ENCODE results near the gene POLL. TPM values are rescaled to one million over a fixed set of nuclear protein-coding genes. Genes with fewer than 3 reads are reported as not detected.

Gene POLL
- total RNA-seq, 1 experiment from 2014 or later: 8.5 TPM

- Histone ChIP-seq H3K27me3 (ENCODE audit: low read length) (no peaks in the 10 kb centered on the region), H3K9me2 (replicated peaks; ENCODE audit: insufficient read depth, low read length) (no peaks in the 10 kb centered on the region), H3K4me1 (ENCODE audit: low read length) (peaks cover 27% of the 10 kb centered on the region), H4K20me1 (ENCODE audit: insufficient read depth, low read depth, low read length) (no peaks in the 10 kb centered on the region), H3K79me2 (ENCODE audit: low read length) (no peaks in the 10 kb centered on the region), H3K4me3 (ENCODE audit: low read length) (no peak overlapping the region), H3K9ac (ENCODE audit: low read length) (no peak overlapping the region), H3K27ac (ENCODE audit: low read length) (no peak overlapping the region), H3K4me2 (ENCODE audit: low read depth, low read length, poor library complexity, severe bottlenecking) (no peak overlapping the region), H3K36me3 (ENCODE audit: insufficient read depth, low read length) (no peaks in the 10 kb centered on the region), H2AFZ (ENCODE audit: low read length) (no peak overlapping the region), H3K9me3 (ENCODE audit: low read length) (no peaks in the 10 kb centered on the region)
- DNase-seq: no peak
Observed at GRCh38 chr10:101614663-101615524, 26.8 kb upstream of the POLL start.

DNA sequence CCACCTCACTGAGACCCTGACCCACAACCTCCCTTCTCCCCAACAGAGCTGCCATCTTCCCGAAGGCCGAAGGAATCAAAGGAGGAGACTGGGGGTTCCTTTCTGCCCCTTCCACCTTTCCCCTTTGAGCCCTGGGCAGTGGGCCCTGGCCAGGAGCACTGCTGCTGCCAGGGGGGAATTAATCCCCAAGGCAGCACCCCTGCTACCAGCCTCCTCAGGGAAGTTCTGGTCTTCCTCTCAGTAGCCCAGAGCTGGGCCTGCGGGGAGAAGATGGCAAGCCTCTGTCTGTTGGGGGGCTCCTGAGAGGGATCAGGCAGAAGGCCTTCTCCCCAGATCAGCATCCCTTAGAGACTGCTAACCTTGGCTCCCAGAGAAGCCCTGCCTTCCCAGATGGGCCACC is 25.6 kb upstream of the POLL start:
- Histone ChIP-seq H3K79me2 (ENCODE audit: low read length) (no peaks in the 10 kb centered on the region), H3K9me2 (replicated peaks; ENCODE audit: insufficient read depth, low read length) (no peaks in the 10 kb centered on the region), H3K4me1 (ENCODE audit: low read length) (peaks cover 16% of the 10 kb centered on the region), H3K36me3 (ENCODE audit: insufficient read depth, low read length) (no peaks in the 10 kb centered on the region), H2AFZ (ENCODE audit: low read length) (no peak overlapping the region), H3K9ac (ENCODE audit: low read length) (no peak overlapping the region), H3K4me3 (ENCODE audit: low read length) (no peak overlapping the region), H3K4me2 (ENCODE audit: low read depth, low read length, poor library complexity, severe bottlenecking) (no peak overlapping the region), H4K20me1 (ENCODE audit: insufficient read depth, low read depth, low read length) (no peaks in the 10 kb centered on the region), H3K27ac (ENCODE audit: low read length) (no peak overlapping the region), H3K9me3 (ENCODE audit: low read length) (no peaks in the 10 kb centered on the region), H3K27me3 (ENCODE audit: low read length) (no peaks in the 10 kb centered on the region)
- DNase-seq: no peak

DNA sequence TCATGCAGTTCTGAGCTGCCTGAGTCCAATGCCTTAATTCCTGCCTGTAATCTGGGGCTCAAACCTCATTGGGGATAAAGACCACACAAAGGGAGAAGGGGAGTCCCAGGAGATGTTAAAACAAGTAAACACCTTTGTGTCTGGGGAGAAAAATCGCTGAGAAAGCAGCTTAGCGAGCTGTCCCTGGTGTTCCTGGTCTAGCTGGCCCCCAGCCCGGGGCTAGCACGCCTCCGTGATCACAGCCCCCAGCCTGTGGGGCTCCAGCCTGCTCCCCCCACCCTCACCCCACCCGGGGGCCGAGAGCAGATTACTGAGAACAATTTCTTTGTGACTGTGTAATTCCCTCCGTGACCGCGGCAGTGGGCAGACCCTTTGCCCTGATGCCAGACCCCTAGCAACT is 24.8 kb upstream of the POLL start:
- Histone ChIP-seq H3K4me2 (ENCODE audit: low read depth, low read length, poor library complexity, severe bottlenecking) (no peak overlapping the region), H3K27me3 (ENCODE audit: low read length) (no peaks in the 10 kb centered on the region), H2AFZ (ENCODE audit: low read length) (no peak overlapping the region), H3K9me2 (replicated peaks; ENCODE audit: insufficient read depth, low read length) (no peaks in the 10 kb centered on the region), H3K36me3 (ENCODE audit: insufficient read depth, low read length) (no peaks in the 10 kb centered on the region), H3K4me1 (ENCODE audit: low read length) (peaks cover 8% of the 10 kb centered on the region), H3K79me2 (ENCODE audit: low read length) (no peaks in the 10 kb centered on the region), H3K4me3 (ENCODE audit: low read length) (no peak overlapping the region), H3K27ac (ENCODE audit: low read length) (no peak overlapping the region), H3K9ac (ENCODE audit: low read length) (no peak overlapping the region), H4K20me1 (ENCODE audit: insufficient read depth, low read depth, low read length) (no peaks in the 10 kb centered on the region), H3K9me3 (ENCODE audit: low read length) (no peaks in the 10 kb centered on the region)
- DNase-seq: no peak

GRCh38 chr10:101612086-101612485 is 24.0 kb upstream of the POLL start:
- H3K27me3 ChIP-seq (ENCODE audit: low read length): no peaks in the 10 kb centered on the region
- no peak for DNase-seq
- H3K27ac ChIP-seq (ENCODE audit: low read length): no peak overlapping the region
- H3K9ac ChIP-seq (ENCODE audit: low read length): no peak overlapping the region
- no peaks in the 10 kb centered on the region for H3K79me2 ChIP-seq (ENCODE audit: low read length)
- H2AFZ ChIP-seq (ENCODE audit: low read length): no peak overlapping the region
- no peaks in the 10 kb centered on the region for H3K9me3 ChIP-seq (ENCODE audit: low read length)
- peaks cover under 1% of the 10 kb centered on the region for H3K4me1 ChIP-seq (ENCODE audit: low read length)
- H4K20me1 ChIP-seq (ENCODE audit: insufficient read depth, low read depth, low read length): no peaks in the 10 kb centered on the region
- H3K4me3 ChIP-seq (ENCODE audit: low read length): no peak overlapping the region
- no peaks in the 10 kb centered on the region for H3K36me3 ChIP-seq (ENCODE audit: insufficient read depth, low read length)
- H3K4me2 ChIP-seq (ENCODE audit: low read depth, low read length, poor library complexity, severe bottlenecking): no peak overlapping the region
- no peaks in the 10 kb centered on the region for H3K9me2 ChIP-seq (replicated peaks; ENCODE audit: insufficient read depth, low read length)

GRCh38 chr10:101611096-101611905 is 23.2 kb upstream of the POLL start:
- DNase-seq: no peak
- Histone ChIP-seq H3K9ac (ENCODE audit: low read length) (no peak overlapping the region), H3K36me3 (ENCODE audit: insufficient read depth, low read length) (no peaks in the 10 kb centered on the region)

GRCh38 chr10:101609481-101609880 is 21.4 kb upstream of the POLL start:
- Histone ChIP-seq H3K9me3 (ENCODE audit: low read length) (no peaks in the 10 kb centered on the region), H3K27me3 (ENCODE audit: low read length) (no peaks in the 10 kb centered on the region), H3K36me3 (ENCODE audit: insufficient read depth, low read length) (no peaks in the 10 kb centered on the region)

More at GRCh38 chr10:101611096-101611905, 23.2 kb upstream of the POLL start:
- H4K20me1 ChIP-seq (ENCODE audit: insufficient read depth, low read depth, low read length): no peaks in the 10 kb centered on the region
- H3K79me2 ChIP-seq (ENCODE audit: low read length): no peaks in the 10 kb centered on the region
- H3K4me2 ChIP-seq (ENCODE audit: low read depth, low read length, poor library complexity, severe bottlenecking): no peak overlapping the region
- H3K4me1 ChIP-seq (ENCODE audit: low read length): no peaks in the 10 kb centered on the region
- no peaks in the 10 kb centered on the region for H3K9me3 ChIP-seq (ENCODE audit: low read length)
- H3K27ac ChIP-seq (ENCODE audit: low read length): no peak overlapping the region
- no peak overlapping the region for H3K4me3 ChIP-seq (ENCODE audit: low read length)
- H3K9me2 ChIP-seq (replicated peaks; ENCODE audit: insufficient read depth, low read length): no peaks in the 10 kb centered on the region
- H3K27me3 ChIP-seq (ENCODE audit: low read length): no peaks in the 10 kb centered on the region
- no peak overlapping the region for H2AFZ ChIP-seq (ENCODE audit: low read length)

GRCh38 chr10:101607124-101607523 is 19.1 kb upstream of the POLL start:
- H3K4me2 ChIP-seq (ENCODE audit: low read depth, low read length, poor library complexity, severe bottlenecking): no peak overlapping the region
- DNase-seq: no peak
- no peaks in the 10 kb centered on the region for H3K27me3 ChIP-seq (ENCODE audit: low read length)
- H3K9me2 ChIP-seq (replicated peaks; ENCODE audit: insufficient read depth, low read length): no peaks in the 10 kb centered on the region
- H3K36me3 ChIP-seq (ENCODE audit: insufficient read depth, low read length): no peaks in the 10 kb centered on the region
- H4K20me1 ChIP-seq (ENCODE audit: insufficient read depth, low read depth, low read length): no peaks in the 10 kb centered on the region
- H3K9ac ChIP-seq (ENCODE audit: low read length): no peak overlapping the region
- no peaks in the 10 kb centered on the region for H3K9me3 ChIP-seq (ENCODE audit: low read length)
- H2AFZ ChIP-seq (ENCODE audit: low read length): no peak overlapping the region
- H3K4me3 ChIP-seq (ENCODE audit: low read length): no peak overlapping the region
- H3K4me1 ChIP-seq (ENCODE audit: low read length): no peaks in the 10 kb centered on the region
- no peaks in the 10 kb centered on the region for H3K79me2 ChIP-seq (ENCODE audit: low read length)
- H3K27ac ChIP-seq (ENCODE audit: low read length): no peak overlapping the region

More at GRCh38 chr10:101609481-101609880, 21.4 kb upstream of the POLL start:
- Histone ChIP-seq H4K20me1 (ENCODE audit: insufficient read depth, low read depth, low read length) (no peaks in the 10 kb centered on the region), H3K9ac (ENCODE audit: low read length) (no peak overlapping the region), H3K9me2 (replicated peaks; ENCODE audit: insufficient read depth, low read length) (no peaks in the 10 kb centered on the region), H3K4me3 (ENCODE audit: low read length) (no peak overlapping the region), H3K27ac (ENCODE audit: low read length) (no peak overlapping the region), H3K79me2 (ENCODE audit: low read length) (no peaks in the 10 kb centered on the region), H3K4me1 (ENCODE audit: low read length) (no peaks in the 10 kb centered on the region), H3K4me2 (ENCODE audit: low read depth, low read length, poor library complexity, severe bottlenecking) (no peak overlapping the region), H2AFZ (ENCODE audit: low read length) (no peak overlapping the region)
- DNase-seq: no peak

DNA sequence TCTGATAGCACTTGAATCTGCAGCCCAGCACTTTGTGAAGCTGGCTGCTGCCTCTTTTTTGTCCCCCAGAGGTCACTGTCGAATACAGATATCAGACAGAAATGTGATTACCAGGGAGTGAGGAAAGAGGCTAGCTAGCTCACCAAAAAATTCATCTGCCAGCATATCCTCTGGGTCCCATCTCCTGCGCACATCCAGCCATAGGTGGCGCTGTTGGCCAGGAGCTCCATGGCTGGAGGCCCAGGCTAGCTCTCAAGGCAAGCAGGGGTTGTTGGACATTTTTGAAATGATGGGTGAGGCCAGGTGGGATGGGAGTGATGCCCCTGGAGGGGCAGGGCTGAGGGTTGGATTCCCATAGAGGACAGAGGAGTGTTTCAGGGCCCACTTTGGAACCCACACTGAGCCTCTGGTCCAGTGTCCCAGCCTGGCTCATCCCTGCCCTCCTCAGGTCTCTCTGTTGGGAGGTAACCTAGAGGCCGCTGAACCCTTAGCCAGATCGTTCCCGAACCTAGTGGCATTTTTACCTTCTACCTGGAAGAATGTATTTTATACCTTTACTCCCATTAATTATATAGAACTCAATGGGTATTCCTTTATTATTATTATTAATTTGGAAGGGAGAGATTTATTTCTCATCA is 14.8 kb upstream of the POLL start:
- H3K9ac ChIP-seq (ENCODE audit: low read length): no peak overlapping the region
- H3K4me1 ChIP-seq (ENCODE audit: low read length): no peaks in the 10 kb centered on the region
- no peaks in the 10 kb centered on the region for H3K36me3 ChIP-seq (ENCODE audit: insufficient read depth, low read length)
- H3K27me3 ChIP-seq (ENCODE audit: low read length): no peaks in the 10 kb centered on the region
- no peak overlapping the region for H2AFZ ChIP-seq (ENCODE audit: low read length)
- no peak overlapping the region for H3K4me2 ChIP-seq (ENCODE audit: low read depth, low read length, poor library complexity, severe bottlenecking)
- no peaks in the 10 kb centered on the region for H4K20me1 ChIP-seq (ENCODE audit: insufficient read depth, low read depth, low read length)
- no peaks in the 10 kb centered on the region for H3K79me2 ChIP-seq (ENCODE audit: low read length)
- no peaks in the 10 kb centered on the region for H3K9me3 ChIP-seq (ENCODE audit: low read length)
- DNase-seq: peak; percentile 86
- H3K27ac ChIP-seq (ENCODE audit: low read length): no peak overlapping the region
- no peak overlapping the region for H3K4me3 ChIP-seq (ENCODE audit: low read length)
- no peaks in the 10 kb centered on the region for H3K9me2 ChIP-seq (replicated peaks; ENCODE audit: insufficient read depth, low read length)
